K562 (cell line): ENCODE measurements around the gene GJC2. TPM values are rescaled to one million over a fixed set of nuclear protein-coding genes. Genes with fewer than 3 reads are reported as not detected.

ENCODE experiments used
- CREBBP ChIP-seq: IDR thresholded peaks from one replicate; pipeline ENCODE4 v1.6.1; 2012; ENCODE audit warnings: low read depth, mild to moderate bottlenecking, control low read depth, inconsistent platforms, low read length
- ETS2 ChIP-seq: IDR thresholded peaks from 2 replicates; pipeline ENCODE4 v1.6.1; 2016; ENCODE audit warnings: borderline replicate concordance, missing genetic modification characterization, mild to moderate bottlenecking, moderate library complexity, missing compliant biosample characterization; ENCODE audit not compliant: poor library complexity, severe bottlenecking
- HCFC1 ChIP-seq: IDR thresholded peaks from 2 replicates; pipeline ENCODE4 v1.6.1; 2012; ENCODE audit warnings: low read depth, low read length, improper control_type of control experiment
- IFI16 ChIP-seq: fragments of 250-450 bp; sonication (Bioruptor Pico); IDR thresholded peaks from 2 replicates; pipeline ENCODE4 v2.1.2; 2022; ENCODE audit warnings: mild to moderate bottlenecking, inconsistent platforms
- NFIX ChIP-seq: fragments of 250-450 bp; sonication (Bioruptor Pico); IDR thresholded peaks from 2 replicates; pipeline ENCODE4 v1.4.0; 2020; ENCODE audit warnings: low read depth, mild to moderate bottlenecking, moderate library complexity
- NFXL1 ChIP-seq: fragments of 450-650 bp; formaldehyde crosslinking; IDR thresholded peaks from 2 replicates; pipeline ENCODE4 v1.4.0; 2021; ENCODE audit warnings: mild to moderate bottlenecking
- NRF1 ChIP-seq, 2 experiments: fragments of 450-650 bp; IDR thresholded peaks in 1 of 2; conservative IDR thresholded peaks in 1 of 2; 2 replicates each; pipeline ENCODE4 v1.6.1; 2014; ENCODE audit warnings: mild to moderate bottlenecking in 2 of 2
- PHB2 ChIP-seq: fragments of 450-650 bp; IDR thresholded peaks from 2 replicates; pipeline ENCODE4 v1.6.1; 2017; ENCODE audit warnings: low read depth
- RBM17 ChIP-seq: fragments of 200-400 bp; formaldehyde crosslinking; IDR thresholded peaks from 2 replicates; pipeline ENCODE4 v1.6.1; 2017; ENCODE audit warnings: low read depth, mild to moderate bottlenecking, low read length, borderline replicate concordance
- SAFB ChIP-seq: fragments of 200-400 bp; formaldehyde crosslinking; IDR thresholded peaks from 2 replicates; pipeline ENCODE4 v1.6.1; 2017; ENCODE audit warnings: low read depth, low read length, borderline replicate concordance
- SIRT6 ChIP-seq: IDR thresholded peaks from one replicate; pipeline ENCODE4 v1.6.1; 2012; ENCODE audit warnings: low read depth, mild to moderate bottlenecking, control low read depth, inconsistent platforms, low read length, moderate library complexity
- TGIF2 ChIP-seq: sonication (generic); formaldehyde crosslinking; IDR thresholded peaks from 2 replicates; pipeline ENCODE4 v1.8.1; 2022; ENCODE audit warnings: mild to moderate bottlenecking, missing genetic modification reagents, moderate library complexity
- ZBTB8A ChIP-seq: fragments of 450-650 bp; IDR thresholded peaks from 2 replicates; pipeline ENCODE4 v1.6.1; 2018; ENCODE audit warnings: mild to moderate bottlenecking, moderate library complexity; ENCODE audit not compliant: partially characterized antibody
- ZFP36 ChIP-seq: fragments of 150-350 bp; IDR thresholded peaks from 2 replicates; pipeline ENCODE4 v1.6.1; 2018; ENCODE audit warnings: low read length, low read depth; ENCODE audit not compliant: partially characterized antibody
- ZNF124 ChIP-seq: sonication (generic); formaldehyde crosslinking; IDR thresholded peaks from 2 replicates; pipeline ENCODE4 v1.8.1; 2022; ENCODE audit warnings: missing genetic modification reagents
- ZNF134 ChIP-seq: fragments of 250-450 bp; sonication (Bioruptor Pico); conservative IDR thresholded peaks from 2 replicates; pipeline ENCODE4 v1.4.0; 2020
- ZNF75A ChIP-seq: fragments of 450-650 bp; formaldehyde crosslinking; IDR thresholded peaks from 2 replicates; pipeline ENCODE4 v1.4.0; 2020; ENCODE audit warnings: mild to moderate bottlenecking
- ZNF766 ChIP-seq: fragments of 200-800 bp; sonication (Bioruptor generic); conservative IDR thresholded peaks from 2 replicates; pipeline ENCODE4 v1.6.1; 2016; ENCODE audit warnings: missing genetic modification characterization, missing compliant biosample characterization
- ZSCAN32 ChIP-seq: fragments of 450-650 bp; formaldehyde crosslinking; IDR thresholded peaks from 2 replicates; pipeline ENCODE4 v1.4.0; 2020; ENCODE audit warnings: mild to moderate bottlenecking, moderate library complexity
- polyA plus RNA-seq, 8 experiments: library from polyadenylated mRNA; depleted of rRNA in 4 of 8; stranded (reverse) in 5 of 8; unstranded in 3 of 8; fragments of >200 nt; fragmentation: Nextera tagmentation in 2 of 8; fragmentation: Illumina TruSeq in 1 of 8; extraction: Ambion mirVana in 2 of 8; extraction: Trizol in 1 of 8; gene quantifications; 2 replicates each; pipeline versions ENCODE4 v1.2.1 to v1.2.3, GENCODE V29; 2011 to 2014; ENCODE audit warnings: inconsistent platforms in 1 of 8, missing spikeins in 1 of 8
- total RNA-seq, 7 experiments: library from RNA; depleted of rRNA in 6 of 7; stranded (reverse); fragments of >200 nt in 6 of 7; fragmentation: Illumina TruSeq in 2 of 7; extraction: Trizol in 2 of 7; gene quantifications; 2 replicates each; pipeline versions ENCODE4 v1.2.1 to v1.2.3, GENCODE V29; 2011 to 2021; ENCODE audit warnings: low replicate concordance in 1 of 7
- TF ChIP-seq, protein P1 (sequence below): sonication (generic); formaldehyde crosslinking; IDR thresholded peaks from 2 replicates; pipeline ENCODE4 v1.8.1; 2022; ENCODE audit warnings: missing genetic modification reagents
- TF ChIP-seq, protein P2 (sequence below): fragments of 250-450 bp; sonication (Bioruptor Pico); IDR thresholded peaks from 2 replicates; pipeline ENCODE4 v1.4.0; 2020; ENCODE audit warnings: mild to moderate bottlenecking, moderate library complexity, borderline replicate concordance
- TF ChIP-seq, protein P3 (sequence below): fragments of 450-650 bp; formaldehyde crosslinking; IDR thresholded peaks from 2 replicates; pipeline ENCODE4 v1.4.0; 2020; ENCODE audit warnings: mild to moderate bottlenecking, moderate library complexity
- TF ChIP-seq, protein P4 (sequence below): fragments of 450-650 bp; IDR thresholded peaks from 2 replicates; pipeline ENCODE4 v1.6.1; 2016; ENCODE audit warnings: low read depth, mild to moderate bottlenecking, moderate library complexity

GJC2 gene
- total and polyA plus RNA-seq, 9 of the 15 experiments (the other 6 are each of a cell fraction or from before 2014, with no cell fraction given) = 0.03 to 0.62 (median 0.11) TPM; not detected in 2

DNA sequence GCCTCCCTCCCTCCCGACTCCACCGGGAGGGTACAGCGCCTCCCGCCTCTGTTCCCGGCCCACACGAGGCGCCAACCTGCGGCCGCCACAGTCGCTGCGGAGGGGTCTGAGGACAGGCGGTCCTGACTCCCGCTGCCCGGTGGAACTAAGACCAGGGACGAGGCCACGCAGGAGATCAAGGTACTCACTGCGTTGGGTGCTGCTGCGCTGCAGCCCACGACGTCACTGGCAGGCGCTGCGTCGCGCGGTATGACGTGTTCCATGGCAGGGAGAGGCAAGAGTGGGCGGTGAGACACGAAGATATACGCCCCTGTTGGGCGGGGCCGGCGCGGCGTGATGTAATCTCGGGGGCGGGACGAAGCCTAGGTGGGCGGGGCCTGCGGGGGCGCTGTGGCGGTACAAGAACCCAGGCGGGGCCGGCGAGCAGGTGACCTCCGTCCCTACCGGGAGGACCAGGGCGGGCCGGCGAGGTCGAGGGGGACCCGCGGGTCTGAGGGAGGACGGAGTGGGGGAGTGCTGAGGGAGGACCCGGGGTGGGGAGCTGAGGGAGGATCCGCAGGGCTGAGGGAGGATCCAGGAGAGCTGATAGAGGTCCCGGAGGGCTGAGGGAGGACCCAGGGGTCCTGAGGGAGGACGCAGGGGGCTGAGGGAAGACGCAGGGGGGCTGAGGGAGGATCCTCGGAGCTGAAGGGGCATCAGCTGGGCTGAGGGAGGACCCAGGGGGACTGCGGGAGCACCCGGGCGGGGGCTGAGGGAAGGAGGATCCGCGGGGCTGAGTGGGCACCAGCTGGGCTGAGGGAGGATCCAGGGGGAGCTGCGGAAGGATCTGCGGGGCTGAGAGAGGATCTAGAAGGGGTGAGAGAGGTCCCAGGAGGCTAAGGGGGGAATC, 40.4 kb upstream of the GJC2 start, which contains the start of gene MRPL55 (continued):
- TF ChIP-seq, protein P1, sequence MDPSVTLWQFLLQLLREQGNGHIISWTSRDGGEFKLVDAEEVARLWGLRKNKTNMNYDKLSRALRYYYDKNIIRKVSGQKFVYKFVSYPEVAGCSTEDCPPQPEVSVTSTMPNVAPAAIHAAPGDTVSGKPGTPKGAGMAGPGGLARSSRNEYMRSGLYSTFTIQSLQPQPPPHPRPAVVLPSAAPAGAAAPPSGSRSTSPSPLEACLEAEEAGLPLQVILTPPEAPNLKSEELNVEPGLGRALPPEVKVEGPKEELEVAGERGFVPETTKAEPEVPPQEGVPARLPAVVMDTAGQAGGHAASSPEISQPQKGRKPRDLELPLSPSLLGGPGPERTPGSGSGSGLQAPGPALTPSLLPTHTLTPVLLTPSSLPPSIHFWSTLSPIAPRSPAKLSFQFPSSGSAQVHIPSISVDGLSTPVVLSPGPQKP (CRISPR knock-in tag) = no peak
- no peak for TF ChIP-seq RBM17
- no peak for TF ChIP-seq TGIF2
- TF ChIP-seq ZNF134 (CRISPR knock-in tag) = no peak
- no peak for TF ChIP-seq ZNF766 (CRISPR knock-in tag)
- TF ChIP-seq SIRT6 = no peak
- TF ChIP-seq ZSCAN32 (CRISPR knock-in tag) = no peak
- TF ChIP-seq NFIX (CRISPR knock-in tag) = no peak
- TF ChIP-seq, protein P2, sequence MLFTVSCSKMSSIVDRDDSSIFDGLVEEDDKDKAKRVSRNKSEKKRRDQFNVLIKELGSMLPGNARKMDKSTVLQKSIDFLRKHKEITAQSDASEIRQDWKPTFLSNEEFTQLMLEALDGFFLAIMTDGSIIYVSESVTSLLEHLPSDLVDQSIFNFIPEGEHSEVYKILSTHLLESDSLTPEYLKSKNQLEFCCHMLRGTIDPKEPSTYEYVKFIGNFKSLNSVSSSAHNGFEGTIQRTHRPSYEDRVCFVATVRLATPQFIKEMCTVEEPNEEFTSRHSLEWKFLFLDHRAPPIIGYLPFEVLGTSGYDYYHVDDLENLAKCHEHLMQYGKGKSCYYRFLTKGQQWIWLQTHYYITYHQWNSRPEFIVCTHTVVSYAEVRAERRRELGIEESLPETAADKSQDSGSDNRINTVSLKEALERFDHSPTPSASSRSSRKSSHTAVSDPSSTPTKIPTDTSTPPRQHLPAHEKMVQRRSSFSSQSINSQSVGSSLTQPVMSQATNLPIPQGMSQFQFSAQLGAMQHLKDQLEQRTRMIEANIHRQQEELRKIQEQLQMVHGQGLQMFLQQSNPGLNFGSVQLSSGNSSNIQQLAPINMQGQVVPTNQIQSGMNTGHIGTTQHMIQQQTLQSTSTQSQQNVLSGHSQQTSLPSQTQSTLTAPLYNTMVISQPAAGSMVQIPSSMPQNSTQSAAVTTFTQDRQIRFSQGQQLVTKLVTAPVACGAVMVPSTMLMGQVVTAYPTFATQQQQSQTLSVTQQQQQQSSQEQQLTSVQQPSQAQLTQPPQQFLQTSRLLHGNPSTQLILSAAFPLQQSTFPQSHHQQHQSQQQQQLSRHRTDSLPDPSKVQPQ (CRISPR knock-in tag) = no peak
- no peak for TF ChIP-seq ZNF75A
- no peak for TF ChIP-seq NFXL1 (CRISPR knock-in tag)
- TF ChIP-seq, protein P3, sequence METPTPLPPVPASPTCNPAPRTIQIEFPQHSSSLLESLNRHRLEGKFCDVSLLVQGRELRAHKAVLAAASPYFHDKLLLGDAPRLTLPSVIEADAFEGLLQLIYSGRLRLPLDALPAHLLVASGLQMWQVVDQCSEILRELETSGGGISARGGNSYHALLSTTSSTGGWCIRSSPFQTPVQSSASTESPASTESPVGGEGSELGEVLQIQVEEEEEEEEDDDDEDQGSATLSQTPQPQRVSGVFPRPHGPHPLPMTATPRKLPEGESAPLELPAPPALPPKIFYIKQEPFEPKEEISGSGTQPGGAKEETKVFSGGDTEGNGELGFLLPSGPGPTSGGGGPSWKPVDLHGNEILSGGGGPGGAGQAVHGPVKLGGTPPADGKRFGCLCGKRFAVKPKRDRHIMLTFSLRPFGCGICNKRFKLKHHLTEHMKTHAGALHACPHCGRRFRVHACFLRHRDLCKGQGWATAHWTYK (CRISPR knock-in tag) = peak; percentile 35
- no peak for TF ChIP-seq IFI16 (CRISPR knock-in tag)
- no peak for TF ChIP-seq ETS2 (tag)
- TF ChIP-seq NRF1 (conservative IDR thresholded peaks at IDR 0.05 in 1 of 2, IDR thresholded peaks at IDR 0.05 in 1 of 2) = peak; percentile 82 to 85
- peak; percentile 9; the same call in 1 of the 2 replicates for TF ChIP-seq PHB2
- TF ChIP-seq ZNF124 (CRISPR knock-in tag) = no peak
- TF ChIP-seq, protein P4, sequence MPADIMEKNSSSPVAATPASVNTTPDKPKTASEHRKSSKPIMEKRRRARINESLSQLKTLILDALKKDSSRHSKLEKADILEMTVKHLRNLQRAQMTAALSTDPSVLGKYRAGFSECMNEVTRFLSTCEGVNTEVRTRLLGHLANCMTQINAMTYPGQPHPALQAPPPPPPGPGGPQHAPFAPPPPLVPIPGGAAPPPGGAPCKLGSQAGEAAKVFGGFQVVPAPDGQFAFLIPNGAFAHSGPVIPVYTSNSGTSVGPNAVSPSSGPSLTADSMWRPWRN = no peak
- no peak for TF ChIP-seq ZBTB8A
- TF ChIP-seq SAFB = no peak
- TF ChIP-seq HCFC1 = peak; percentile 91
- TF ChIP-seq CREBBP = no peak
- no peak for TF ChIP-seq ZFP36
